HG02885 (cell line): ENCODE data around the gene GPR89B.
"Not testable (repeated sequence)": the region's sequence is repeated elsewhere in the genome, so short reads cannot be mapped to it uniquely, and the experiment has no call there.

ENCODE experiments used
- ATAC-seq: cut with Tn5 transposase; IDR thresholded peaks from one replicate; pipeline ENCODE4 v1.9.1; 2021; ENCODE audit warnings: mild to moderate bottlenecking; ENCODE audit not compliant: unreplicated experiment, poor library complexity

Gene GPR89B

GRCh38 chr1:147928236-147929132, at the start of gene GPR89B:
Gene GPR89B (plus strand): TSS chr1:147928420. CDS start chr1:147928537, 117 bp downstream.
- ATAC-seq, result peak; percentile 96

GRCh38 chr1:147879911-147880310, 48.3 kb upstream of the GPR89B start:
- no peak for ATAC-seq

GRCh38 chr1:147882535-147882934, 45.7 kb upstream of the GPR89B start:
- no peak for ATAC-seq

GRCh38 chr1:147890177-147890790, 37.9 kb upstream of the GPR89B start:
- ATAC-seq, result peak; percentile 78

- no peak for ATAC-seq
Measured at GRCh38 chr1:147891088-147891487, 37.1 kb upstream of the GPR89B start.

- no peak for ATAC-seq
Measured at GRCh38 chr1:147892216-147892615, 36.0 kb upstream of the GPR89B start.

GRCh38 chr1:147892731-147893214, 35.4 kb upstream of the GPR89B start:
- ATAC-seq, result no peak

GRCh38 chr1:147895123-147895522, 33.1 kb upstream of the GPR89B start:
- ATAC-seq, result no peak

GRCh38 chr1:147897029-147897752, 31.0 kb upstream of the GPR89B start:
- ATAC-seq, result no peak

GRCh38 chr1:147897789-147898188, 30.4 kb upstream of the GPR89B start:
- ATAC-seq, result no peak

- no peak for ATAC-seq
Measured at GRCh38 chr1:147902253-147902845, 25.9 kb upstream of the GPR89B start, which contains the start of gene GJA8. Gene GJA8 (plus strand): TSS chr1:147902795. CDS start chr1:147907956, 5,161 bp downstream.

GRCh38 chr1:147904726-147905125, 23.5 kb upstream of the GPR89B start:
- ATAC-seq, result no peak

GRCh38 chr1:147907786-147908509, 20.3 kb upstream of the GPR89B start:
- ATAC-seq, result no peak

GRCh38 chr1:147912553-147912952, 15.7 kb upstream of the GPR89B start:
- ATAC-seq, result no peak

GRCh38 chr1:147913362-147913942, 14.8 kb upstream of the GPR89B start:
- ATAC-seq, result no peak

GRCh38 chr1:147919896-147920295, 8.3 kb upstream of the GPR89B start:
- no peak for ATAC-seq

- no peak for ATAC-seq
Measured at GRCh38 chr1:147924813-147925212, 3.4 kb upstream of the GPR89B start.

- not testable (repeated sequence) for ATAC-seq
Measured at GRCh38 chr1:147927215-147927614, 1.0 kb upstream of the GPR89B start.

- not testable (repeated sequence) for ATAC-seq
Measured at GRCh38 chr1:147927689-147928088, 531 bp upstream of the GPR89B start.
